IMR-90 (cell line): Measurements from ENCODE around the gene TOR4A.

Experiments
- BHLHE40 ChIP-seq: fragments of 150-350 bp; IDR thresholded peaks from 2 replicates; pipeline ENCODE4 v1.6.1; 2016; ENCODE audit warnings: mild to moderate bottlenecking, low read depth, low read length
- CTCF ChIP-seq: conservative IDR thresholded peaks from 2 replicates; pipeline ENCODE4 v1.5.1; 2012; ENCODE audit warnings: mild to moderate bottlenecking, low read depth, low read length, improper control_type of control experiment
- MAFK ChIP-seq: IDR thresholded peaks from 2 replicates; pipeline ENCODE4 v1.6.1; 2012; ENCODE audit warnings: low read depth, low read length, improper control_type of control experiment
- MXI1 ChIP-seq: IDR thresholded peaks from 2 replicates; pipeline ENCODE4 v1.6.1; 2012; ENCODE audit warnings: low read depth, mild to moderate bottlenecking, low read length, moderate library complexity, borderline replicate concordance
- NFE2L2 ChIP-seq: fragments of 150-350 bp; IDR thresholded peaks from 2 replicates; pipeline ENCODE4 v1.6.1; 2016; ENCODE audit warnings: low read depth, mild to moderate bottlenecking, low read length
- POLR2A ChIP-seq: IDR thresholded peaks from 2 replicates; pipeline ENCODE4 v1.6.1; 2012; ENCODE audit warnings: mild to moderate bottlenecking, low read depth, low read length
- RAD21 ChIP-seq: IDR thresholded peaks from 2 replicates; pipeline ENCODE4 v1.6.1; 2012; ENCODE audit warnings: low read length, improper control_type of control experiment
- RCOR1 ChIP-seq: IDR thresholded peaks from 2 replicates; pipeline ENCODE4 v1.6.1; 2012; ENCODE audit warnings: mild to moderate bottlenecking, low read length, improper control_type of control experiment; ENCODE audit not compliant: insufficient replicate concordance
- SMC3 ChIP-seq: fragments of 150-350 bp; IDR thresholded peaks from 2 replicates; pipeline ENCODE4 v1.6.1; 2016; ENCODE audit warnings: low read depth, mild to moderate bottlenecking, antibody characterized with exemption, low read length, moderate library complexity

- TF ChIP-seq CTCF (no peak), SMC3 (no peak), POLR2A (no peak), NFE2L2 (no peak), RAD21 (no peak), MAFK (no peak), RCOR1 (no peak), BHLHE40 (no peak), MXI1 (no peak)
Measured at GRCh38 chr9:137275203-137275587, 2.3 kb upstream of the TOR4A start.
